Measurements from ENCODE around the gene ALS2.
"Not testable (repeated sequence)": the region's sequence is repeated elsewhere in the genome, so short reads cannot be mapped to it uniquely, and the experiment has no call there.

The ALS2 gene

DNA sequence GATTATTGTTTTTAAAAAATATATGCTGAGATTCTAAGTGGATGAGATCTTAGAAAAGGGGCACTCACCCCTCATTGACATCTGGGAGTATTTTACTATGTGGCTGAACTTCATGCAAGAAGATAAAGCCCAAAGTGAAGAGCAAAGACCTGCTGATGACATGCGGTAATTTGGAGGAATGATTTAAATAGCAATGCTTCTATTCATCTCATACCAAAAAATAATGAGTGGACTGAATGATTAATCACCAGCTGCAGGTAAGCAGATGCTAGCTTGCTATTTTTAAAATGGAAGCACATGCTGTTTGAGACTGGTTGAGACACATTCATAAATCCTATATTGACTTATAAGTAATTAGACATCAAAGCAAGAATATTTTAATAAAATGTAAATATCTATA, 12.9 kb upstream of the ALS2 start:
- no peak for DNase-seq (ENCODE audit: low read depth)

DNA sequence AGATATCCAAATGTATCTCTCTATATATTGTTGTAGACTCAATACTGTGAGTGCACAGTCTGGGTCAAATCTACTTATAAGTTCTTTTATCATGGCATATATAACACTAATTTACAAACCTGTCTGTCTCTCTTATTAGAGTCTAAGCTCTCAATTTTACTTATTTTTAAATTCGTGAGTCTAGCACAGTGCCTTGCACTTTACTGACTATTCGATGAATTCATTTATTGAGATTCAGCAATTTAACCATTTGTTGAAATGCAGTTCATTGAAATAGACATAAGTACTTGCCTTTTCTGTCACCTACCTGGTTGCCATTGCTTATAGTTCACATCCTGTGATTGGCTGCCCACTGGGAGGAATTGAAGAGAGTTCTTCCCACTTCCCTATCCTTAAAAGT, 10.3 kb upstream of the ALS2 start:
- DNase-seq (ENCODE audit: low read depth), result no peak

DNA sequence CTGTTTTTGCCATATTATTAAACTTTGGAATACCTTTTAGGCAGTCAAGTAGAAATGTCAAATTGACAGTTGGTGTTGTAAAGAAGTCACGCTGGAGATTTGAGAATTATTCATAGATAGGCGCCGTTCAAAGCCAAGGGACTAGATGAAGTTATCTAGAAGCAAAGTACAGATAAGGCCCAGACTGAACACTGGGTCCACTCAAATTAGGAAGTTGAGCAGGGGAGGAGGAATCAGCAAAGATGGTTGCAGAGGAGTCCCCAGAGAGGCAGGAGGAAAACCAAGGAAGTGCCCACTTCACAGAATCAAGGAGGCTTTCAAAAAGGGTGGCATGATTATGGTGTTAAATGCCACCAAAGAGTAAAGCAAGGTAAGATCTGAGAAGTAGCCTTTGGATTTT, 9.6 kb upstream of the ALS2 start:
- no peak for DNase-seq (ENCODE audit: low read depth)

DNA sequence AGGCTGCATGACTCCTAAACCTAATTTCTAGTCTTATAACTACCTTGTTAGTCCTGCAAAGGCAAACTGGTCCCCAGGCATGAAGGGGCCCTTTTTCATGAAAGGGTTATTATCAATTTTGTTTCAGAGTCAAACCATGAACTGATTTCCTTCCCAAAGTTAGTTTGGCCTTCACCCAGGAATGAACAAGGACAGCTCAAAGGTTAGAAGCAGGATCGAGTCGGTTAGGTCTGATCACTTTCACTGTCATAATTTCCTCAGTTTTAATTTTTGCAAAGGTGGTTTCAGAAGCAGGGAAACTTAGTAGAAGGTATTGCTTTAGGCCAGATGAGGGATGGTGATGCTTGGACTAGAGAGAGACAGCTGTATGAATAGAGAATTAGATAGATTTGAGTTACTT, 8.7 kb upstream of the ALS2 start:
- no peak for DNase-seq (ENCODE audit: low read depth)

DNA sequence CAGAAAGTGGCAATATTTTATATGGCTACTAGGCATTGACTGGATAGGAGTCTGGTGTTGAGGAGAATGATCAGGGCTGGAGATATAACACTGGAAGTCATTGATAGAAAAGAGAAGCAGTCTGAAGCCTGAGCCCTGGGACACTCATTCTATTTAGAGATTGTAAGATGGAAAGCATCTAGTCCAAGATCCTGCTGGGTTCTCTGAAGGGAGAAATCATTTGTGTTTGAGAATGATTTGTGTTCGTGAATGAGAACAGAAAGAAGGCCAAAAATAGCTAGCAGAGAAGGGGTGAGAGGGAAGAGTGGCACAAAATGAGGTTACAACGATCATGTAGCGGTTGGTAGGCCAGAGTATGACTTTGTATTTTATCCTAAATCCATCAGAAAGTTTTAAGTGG, 7.6 kb upstream of the ALS2 start:
- no peak for DNase-seq (ENCODE audit: low read depth)

DNA sequence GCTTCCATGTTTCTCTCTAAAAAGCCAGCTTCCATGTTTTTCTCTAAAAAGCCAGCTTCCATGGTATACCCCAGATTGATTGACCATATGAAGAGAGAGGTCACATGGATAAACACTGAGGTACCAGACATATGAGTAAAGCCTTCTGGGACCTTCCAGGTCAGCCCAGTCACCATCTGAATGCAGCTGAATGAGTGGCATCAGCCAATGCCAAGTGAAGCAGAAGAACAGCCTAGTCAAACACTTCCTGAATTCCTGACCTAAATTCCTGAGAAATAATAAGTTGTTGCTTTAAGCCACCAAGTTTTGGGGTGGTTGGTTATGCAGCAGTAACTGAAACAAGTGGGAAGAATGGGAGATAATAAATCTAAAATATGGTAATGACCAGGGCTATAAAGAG, 5.7 kb upstream of the ALS2 start:
- no peak for DNase-seq (ENCODE audit: low read depth)

DNA sequence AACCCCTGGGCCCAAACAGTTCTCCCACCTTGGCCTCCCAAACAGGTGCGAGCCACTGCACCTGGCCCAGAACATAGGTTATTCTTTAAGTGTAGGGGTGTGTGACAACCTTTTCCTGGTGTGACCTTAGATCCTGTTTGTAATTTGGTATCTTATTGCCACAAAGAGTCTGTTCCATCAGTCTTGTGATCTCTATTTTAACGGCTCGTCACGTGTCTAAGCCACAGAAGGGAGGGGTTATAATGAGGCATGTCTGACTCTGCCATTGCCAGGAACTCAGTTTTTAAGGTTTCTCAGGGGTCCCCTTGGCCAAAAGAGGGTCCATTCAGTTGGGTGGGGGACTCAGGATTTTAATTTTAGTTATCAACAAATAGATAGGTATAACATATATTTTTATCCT, 4.4 kb upstream of the ALS2 start:
- DNase-seq (ENCODE audit: low read depth), result no peak

DNA sequence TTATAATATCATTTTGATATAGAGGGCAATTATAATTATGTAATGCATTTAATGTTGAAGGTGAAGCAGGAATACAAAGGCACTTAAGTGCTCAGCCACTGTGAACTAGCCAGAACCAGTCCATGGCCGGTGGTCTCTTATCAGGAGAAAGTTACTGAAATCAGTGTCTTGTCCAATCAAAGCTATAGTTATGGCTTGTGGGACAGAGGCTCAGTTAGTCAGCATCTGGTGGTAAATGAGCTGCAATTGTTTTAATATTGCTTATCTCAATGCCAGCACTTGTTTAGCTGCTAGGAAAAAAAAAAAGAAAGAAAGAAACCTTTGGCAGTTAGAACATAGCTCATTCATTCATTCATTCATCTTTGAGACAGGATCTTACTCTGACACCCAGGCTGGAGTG, 3.8 kb upstream of the ALS2 start:
- no peak for DNase-seq (ENCODE audit: low read depth)

DNA sequence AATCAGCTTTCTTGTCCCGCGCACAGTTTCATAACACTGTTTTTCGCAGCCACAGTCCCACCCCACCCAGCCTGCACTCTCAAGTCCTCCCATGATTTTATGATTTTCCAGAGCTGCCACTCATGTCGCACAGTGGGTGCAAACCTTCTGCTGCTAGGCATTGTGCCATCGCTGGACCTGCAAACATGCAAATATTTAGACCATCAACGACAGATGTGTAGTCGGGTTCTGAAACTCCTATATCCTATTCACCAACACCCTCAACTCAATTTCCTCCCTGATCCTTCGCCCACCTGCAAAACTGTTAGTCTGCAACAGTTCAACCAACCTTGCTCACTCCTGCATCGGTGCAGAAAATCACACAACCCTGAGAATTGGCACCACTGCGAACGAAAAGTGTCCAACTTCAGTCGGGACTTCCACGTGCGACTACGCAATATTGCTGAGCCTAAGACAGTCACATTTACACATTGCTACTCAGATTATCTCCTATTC, 871 bp upstream of the ALS2 start:
- DNase-seq (ENCODE audit: low read depth), result no peak

DNA sequence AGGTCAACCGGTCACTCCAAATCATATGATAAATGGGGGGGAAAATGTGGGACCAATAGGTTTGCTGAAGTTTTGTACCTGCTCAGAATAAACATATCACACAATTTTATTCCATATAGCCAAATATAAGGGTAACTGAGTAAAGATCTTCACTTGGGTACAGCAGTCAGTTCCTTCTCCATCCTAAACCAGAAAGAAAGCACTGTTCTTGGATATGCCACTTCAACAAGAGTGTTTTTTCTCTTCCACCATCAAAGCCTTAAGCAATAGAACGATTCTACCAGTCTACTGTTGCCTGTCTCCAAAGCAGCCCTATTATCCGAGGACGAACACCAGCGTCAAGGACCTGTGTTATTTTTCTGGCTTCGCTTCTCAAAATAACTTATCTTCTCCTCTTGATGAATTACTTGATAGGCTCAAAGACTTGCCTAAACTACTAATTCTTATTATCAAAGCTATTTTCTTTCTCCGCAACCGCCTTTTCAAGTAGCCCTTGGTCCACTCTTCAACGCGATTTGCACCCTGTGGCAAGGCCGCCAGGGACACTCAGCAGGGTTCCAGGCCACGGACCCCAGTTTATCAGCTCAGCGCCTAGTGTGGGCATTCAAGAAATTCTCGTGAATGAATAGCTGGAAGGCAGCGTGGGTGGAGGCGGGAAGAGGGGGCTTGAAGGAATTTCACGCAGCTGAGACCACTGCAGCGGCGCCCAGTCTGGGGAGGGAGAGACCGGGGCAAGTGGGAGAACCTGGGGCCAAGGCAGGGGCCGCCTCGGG, 646 bp downstream of the ALS2 start:
- no peak for DNase-seq (ENCODE audit: low read depth)

DNA sequence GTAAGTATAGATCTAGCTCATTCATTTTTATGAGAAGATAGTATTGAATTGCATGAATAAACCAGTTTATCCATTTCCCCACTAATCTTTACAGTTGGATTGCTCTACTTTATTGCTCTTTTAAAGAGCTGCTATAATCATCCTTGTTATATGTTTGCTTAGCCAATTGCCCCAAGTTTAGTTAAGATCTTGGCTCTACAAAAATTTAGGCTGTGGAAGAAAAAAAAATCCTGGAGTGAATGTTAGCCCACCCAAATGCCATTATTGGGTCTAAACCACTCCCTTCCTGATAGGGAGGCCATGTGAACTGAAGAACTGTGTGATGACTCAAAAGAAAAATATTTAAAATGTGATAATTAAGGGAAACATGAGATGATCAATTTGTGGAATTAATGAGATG, 2.9 kb downstream of the ALS2 start:
- no peak for DNase-seq (ENCODE audit: low read depth)

DNA sequence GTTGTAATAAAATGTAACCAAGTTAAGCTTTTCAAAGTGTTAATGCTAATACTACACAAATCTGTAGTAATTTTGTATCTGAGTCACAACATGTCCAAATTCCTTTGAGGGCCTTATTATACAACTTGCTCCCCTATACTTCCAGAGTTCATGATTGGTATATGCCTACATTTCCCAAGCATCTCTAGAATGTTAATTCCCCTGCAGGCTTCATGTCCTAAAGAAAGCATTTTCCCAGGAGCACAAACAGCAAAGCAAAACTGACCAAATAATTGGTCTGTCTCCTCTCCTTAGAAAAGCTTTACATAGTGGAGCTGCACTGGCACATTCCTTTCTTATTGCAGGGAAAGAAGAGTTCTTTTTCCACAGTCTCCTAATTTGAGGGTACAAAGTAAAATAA, 3.7 kb downstream of the ALS2 start:
- no peak for DNase-seq (ENCODE audit: low read depth)

DNA sequence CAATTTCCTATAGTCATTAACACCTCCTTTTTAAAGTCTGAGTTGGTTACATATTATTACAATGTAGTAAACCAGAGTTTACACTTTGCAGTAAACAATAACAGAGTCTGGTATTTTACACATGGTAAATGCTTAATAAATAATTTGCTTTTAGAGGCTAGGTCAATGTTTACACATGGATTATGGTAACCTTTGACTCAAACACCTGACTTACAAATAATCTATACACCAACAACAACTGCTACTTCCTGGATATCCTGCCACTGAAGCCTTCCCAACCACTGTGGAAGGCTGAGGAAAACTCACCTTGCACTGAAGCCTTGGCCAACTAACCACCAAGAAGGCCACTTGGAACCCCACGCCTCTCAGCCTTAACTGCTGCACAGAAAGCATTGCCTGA, 5.4 kb downstream of the ALS2 start:
- no peak for DNase-seq (ENCODE audit: low read depth)

DNA sequence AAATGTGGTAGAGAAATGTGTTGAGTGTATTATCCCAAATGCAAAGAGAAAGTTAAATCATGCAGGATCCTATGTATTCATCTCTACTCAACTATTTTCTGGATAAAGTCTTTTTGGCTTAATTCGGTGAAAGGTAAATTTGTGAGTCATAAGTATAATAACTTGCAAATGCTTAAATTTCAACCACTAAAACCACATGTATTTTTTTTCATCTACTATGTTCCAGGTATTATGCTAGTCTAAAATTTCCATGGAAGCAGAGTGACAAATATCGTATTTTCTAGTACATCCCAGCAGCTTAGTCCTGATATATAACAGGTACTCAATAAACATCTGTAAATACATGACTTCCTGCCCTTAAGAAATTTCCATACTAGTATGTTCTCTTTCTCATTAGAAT, 6.2 kb downstream of the ALS2 start:
- DNase-seq (ENCODE audit: low read depth), result no peak

DNA sequence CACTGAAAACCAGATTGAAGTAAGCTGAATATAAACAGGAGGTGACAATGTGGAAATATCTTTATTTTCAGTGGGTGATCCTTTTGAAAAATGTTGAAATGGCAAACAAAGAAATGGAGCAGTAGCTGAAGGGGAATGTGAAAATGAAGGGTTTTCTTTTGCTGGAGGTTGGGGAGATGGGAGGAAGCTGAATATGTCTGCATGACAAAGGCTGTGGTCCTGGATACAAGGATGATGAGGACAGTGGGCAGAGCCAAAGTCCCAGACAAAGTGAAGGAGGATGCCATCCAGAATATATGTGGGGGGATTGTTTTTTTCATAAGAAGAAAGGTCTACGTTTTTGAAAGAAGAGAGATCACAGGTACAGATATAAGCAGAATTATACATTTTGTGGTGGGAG, 6.7 kb downstream of the ALS2 start:
- DNase-seq (ENCODE audit: low read depth), result no peak

DNA sequence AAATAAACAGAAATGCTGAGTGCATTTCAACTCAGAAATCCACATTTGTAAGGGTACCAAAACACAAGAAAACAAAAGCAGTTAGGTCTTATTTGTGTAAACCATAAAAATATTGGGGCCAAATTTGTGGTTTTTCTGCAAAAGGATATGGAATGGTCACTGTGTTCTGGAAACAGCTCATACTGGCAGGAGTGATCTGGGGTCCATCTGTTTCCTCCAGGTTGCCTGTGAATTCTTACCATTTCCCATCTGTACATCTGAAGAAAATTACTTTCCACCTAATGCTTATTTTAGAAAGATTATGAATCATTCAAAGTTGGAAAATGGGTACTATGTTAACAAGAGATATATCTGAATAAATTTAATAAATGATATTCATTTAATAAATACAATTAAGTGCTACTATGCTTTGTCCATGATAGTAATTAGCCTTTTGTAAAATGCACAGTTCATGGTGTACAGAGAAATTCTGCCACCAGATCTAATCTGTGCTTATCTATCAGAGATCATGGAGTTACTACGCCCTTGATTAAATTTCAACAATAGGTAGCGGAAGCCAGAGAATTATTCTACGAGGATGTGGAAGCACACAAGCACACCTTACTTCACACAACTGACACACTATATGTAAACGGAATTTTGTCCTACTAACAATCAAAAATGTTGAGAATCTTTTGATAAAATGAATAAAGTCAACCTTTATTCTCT, 10.9 kb downstream of the ALS2 start:
- DNase-seq (ENCODE audit: low read depth), result no peak

DNA sequence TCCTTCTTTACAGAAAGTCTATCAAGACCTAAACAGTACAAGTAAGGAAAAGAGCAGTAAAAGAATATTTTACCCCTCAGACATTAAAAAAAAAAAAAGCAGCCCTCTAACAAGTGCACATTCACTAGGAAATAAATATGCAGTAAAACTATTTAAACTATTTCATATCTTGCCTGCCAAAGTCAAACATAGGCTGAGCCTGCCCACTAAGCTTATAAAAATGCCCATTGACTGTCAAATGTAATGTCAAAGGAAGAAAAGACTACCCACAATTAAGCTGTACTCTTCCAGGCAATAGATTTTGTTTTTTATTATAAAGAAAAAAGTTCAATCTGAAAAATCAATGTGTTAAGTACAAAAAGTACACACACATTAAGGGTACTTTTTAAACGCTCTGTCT, 11.8 kb downstream of the ALS2 start:
- no peak for DNase-seq (ENCODE audit: low read depth)

DNA sequence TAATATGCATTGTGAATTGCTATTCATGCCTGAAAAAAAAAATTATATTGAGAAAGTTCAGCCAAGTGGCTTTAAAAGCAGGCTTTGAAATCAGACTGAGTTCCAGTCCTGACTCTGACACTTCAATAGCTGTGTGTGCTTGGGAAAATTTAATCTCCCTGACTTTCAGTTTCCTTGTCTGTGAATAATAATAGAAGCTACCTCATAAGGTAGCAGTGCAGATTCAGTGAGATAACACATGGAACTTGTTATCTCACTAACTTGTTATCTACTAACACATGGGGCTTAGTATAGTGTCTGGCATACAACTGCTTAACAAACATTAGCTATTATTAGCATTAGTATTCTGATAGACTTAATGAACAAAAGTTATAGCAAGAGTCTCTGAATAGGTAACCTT, 14.9 kb downstream of the ALS2 start:
- DNase-seq (ENCODE audit: low read depth), result no peak

DNA sequence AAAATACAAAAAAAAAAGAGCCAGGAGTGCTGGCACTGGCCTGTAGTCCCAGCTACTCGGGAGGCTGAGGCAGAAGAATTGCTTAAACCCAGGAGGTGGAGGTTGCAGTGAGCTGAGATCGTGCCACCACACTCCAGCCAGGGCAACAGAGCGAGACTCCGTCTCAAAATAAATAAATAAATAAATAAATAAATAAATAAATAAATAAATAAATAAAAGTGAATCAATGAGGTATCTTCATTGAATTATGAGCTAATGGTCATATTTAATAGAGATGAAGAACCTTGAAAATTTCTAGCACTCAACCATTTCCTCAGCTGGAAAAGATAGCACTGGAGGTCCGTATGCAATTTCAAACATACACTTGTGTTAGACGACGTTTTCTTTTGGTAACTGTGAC, 16.3 kb downstream of the ALS2 start:
- not testable (repeated sequence) for DNase-seq (ENCODE audit: low read depth)

DNA sequence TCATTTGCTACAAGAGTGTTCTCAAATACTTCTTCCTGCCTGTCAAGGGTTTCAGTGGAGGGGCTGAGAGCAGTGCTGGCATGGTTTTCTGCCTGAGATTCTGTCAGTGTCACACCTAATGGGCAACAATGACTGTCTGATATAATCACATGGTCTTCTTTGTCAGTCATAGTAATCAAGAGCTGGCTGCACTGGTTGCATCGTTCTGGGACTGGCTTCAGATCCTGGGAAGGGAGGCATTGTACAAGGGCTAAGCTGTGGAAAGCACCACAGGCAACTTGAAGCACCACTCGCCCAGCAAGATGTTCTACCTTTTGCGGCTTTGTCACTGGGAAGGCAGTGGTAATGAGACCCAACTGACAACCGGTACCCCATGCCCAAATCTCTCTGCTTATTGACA, 19.6 kb downstream of the ALS2 start:
- DNase-seq (ENCODE audit: low read depth), result no peak

DNA sequence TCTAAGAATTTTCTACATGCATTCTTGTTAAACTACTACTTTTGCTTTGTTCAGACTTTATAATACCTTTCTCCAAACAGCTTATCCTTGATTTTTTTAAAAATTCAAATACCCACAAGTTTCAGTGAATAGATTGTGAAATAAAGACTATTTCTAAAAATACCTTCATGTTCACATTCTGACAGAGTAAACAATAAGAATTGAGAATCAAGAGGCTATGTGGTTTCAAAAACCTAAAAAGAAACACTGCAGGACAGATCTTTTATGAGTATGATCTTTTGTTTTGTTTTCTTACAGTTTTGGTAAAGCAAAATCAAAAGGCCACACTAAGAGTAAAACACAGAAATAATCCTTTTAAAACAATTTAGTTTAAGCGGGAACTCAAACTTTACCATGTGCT, 21.2 kb downstream of the ALS2 start:
- no peak for DNase-seq (ENCODE audit: low read depth)

DNA sequence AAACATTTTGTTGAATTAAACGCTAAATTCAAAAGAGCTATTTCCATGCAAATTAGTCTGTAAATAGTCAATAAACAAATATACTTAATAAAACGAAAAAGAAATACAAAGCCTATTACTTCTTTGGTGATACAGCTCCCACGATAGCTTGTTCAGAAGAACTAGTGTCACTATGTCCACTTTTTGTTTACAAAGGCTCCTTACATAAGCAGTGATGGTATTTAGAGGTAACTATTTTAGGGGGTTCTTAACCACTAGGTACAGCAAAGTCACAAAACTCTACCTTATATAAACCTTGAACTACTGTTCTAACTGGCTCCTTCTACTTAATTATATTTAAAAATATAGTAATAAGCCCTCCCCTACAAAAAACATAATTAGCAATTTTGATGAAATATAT, 21.9 kb downstream of the ALS2 start:
- DNase-seq (ENCODE audit: low read depth), result no peak

DNA sequence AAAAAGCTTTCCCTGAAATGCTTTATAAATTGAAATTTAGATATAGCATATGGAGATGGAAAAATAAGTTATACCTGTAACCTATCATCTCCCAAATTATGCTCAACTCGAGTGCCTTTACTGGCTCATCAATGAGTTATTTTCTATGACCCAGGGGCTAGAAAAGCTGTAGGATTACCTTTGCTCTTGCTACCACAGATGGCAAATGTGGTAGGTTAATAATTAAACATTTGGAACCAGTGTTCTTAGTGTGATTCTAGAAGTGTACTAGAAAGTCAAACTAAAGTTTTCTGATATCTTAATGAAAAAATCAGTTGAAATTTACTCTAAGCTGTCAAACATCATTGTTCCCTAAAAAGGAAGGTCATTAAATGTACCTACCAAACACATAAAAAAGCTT, 22.5 kb downstream of the ALS2 start:
- no peak for DNase-seq (ENCODE audit: low read depth)
